ENCODE data around the gene TMUB1.

Gene TMUB1

GRCh38 chr7:151038951-151039849 is 44.1 kb downstream of the TMUB1 start:
- no peak overlapping the region for H3K4me2 ChIP-seq
- no peak overlapping the region for H3K4me3 ChIP-seq (IDR thresholded peaks at IDR 0.05; ENCODE audit: insufficient read depth, low read depth, low read length)
- no peak for TF ChIP-seq CTCF (conservative IDR thresholded peaks at IDR 0.05; ENCODE audit: low read depth, low read length)
- H2AFZ ChIP-seq (ENCODE audit: low read depth): no peak overlapping the region
- no peaks in the 10 kb centered on the region for H4K20me1 ChIP-seq (ENCODE audit: insufficient read depth)
- no peak overlapping the region for H3K9ac ChIP-seq
- H3K27me3 ChIP-seq (ENCODE audit: insufficient read depth, low read depth): no peaks in the 10 kb centered on the region
- no peaks in the 10 kb centered on the region for H3K36me3 ChIP-seq (ENCODE audit: insufficient read depth)
- H3K79me2 ChIP-seq (ENCODE audit: insufficient read depth, low read depth): no peaks in the 10 kb centered on the region
- H3K27ac ChIP-seq: no peak overlapping the region
- peaks cover 12% of the 10 kb centered on the region for H3K4me1 ChIP-seq (ENCODE audit: low read depth, poor library complexity, severe bottlenecking)

- no peak overlapping the region for H3K4me3 ChIP-seq (IDR thresholded peaks at IDR 0.05; ENCODE audit: insufficient read depth, low read depth, low read length)
- H3K4me1 ChIP-seq (ENCODE audit: low read depth, poor library complexity, severe bottlenecking): peaks cover 12% of the 10 kb centered on the region
- no peaks in the 10 kb centered on the region for H3K27me3 ChIP-seq (ENCODE audit: insufficient read depth, low read depth)
- H4K20me1 ChIP-seq (ENCODE audit: insufficient read depth): no peaks in the 10 kb centered on the region
- no peak overlapping the region for H3K27ac ChIP-seq
- no peaks in the 10 kb centered on the region for H3K36me3 ChIP-seq (ENCODE audit: insufficient read depth)
- no peak overlapping the region for H3K4me2 ChIP-seq
- TF ChIP-seq CTCF (conservative IDR thresholded peaks at IDR 0.05; ENCODE audit: low read depth, low read length): no peak
- H2AFZ ChIP-seq (ENCODE audit: low read depth): no peak overlapping the region
- no peaks in the 10 kb centered on the region for H3K79me2 ChIP-seq (ENCODE audit: insufficient read depth, low read depth)
- H3K9ac ChIP-seq: no peak overlapping the region
Measured at GRCh38 chr7:151035902-151036301, 47.4 kb downstream of the TMUB1 start.

GRCh38 chr7:151035026-151035717 is 48.1 kb downstream of the TMUB1 start:
- Histone ChIP-seq H3K4me3 (IDR thresholded peaks at IDR 0.05; ENCODE audit: insufficient read depth, low read depth, low read length) (no peak overlapping the region), H3K36me3 (ENCODE audit: insufficient read depth) (no peaks in the 10 kb centered on the region), H3K79me2 (ENCODE audit: insufficient read depth, low read depth) (no peaks in the 10 kb centered on the region), H4K20me1 (ENCODE audit: insufficient read depth) (no peaks in the 10 kb centered on the region), H3K9ac (no peak overlapping the region), H3K4me1 (ENCODE audit: low read depth, poor library complexity, severe bottlenecking) (peaks cover 13% of the 10 kb centered on the region), H3K4me2 (no peak overlapping the region), H3K27ac (no peak overlapping the region), H2AFZ (ENCODE audit: low read depth) (no peak overlapping the region), H3K27me3 (ENCODE audit: insufficient read depth, low read depth) (no peaks in the 10 kb centered on the region)
- no peak for TF ChIP-seq CTCF (conservative IDR thresholded peaks at IDR 0.05; ENCODE audit: low read depth, low read length)

GRCh38 chr7:151034312-151035025 is 48.8 kb downstream of the TMUB1 start:
- Histone ChIP-seq H4K20me1 (ENCODE audit: insufficient read depth) (no peaks in the 10 kb centered on the region), H3K27ac (no peak overlapping the region), H3K4me1 (ENCODE audit: low read depth, poor library complexity, severe bottlenecking) (peaks cover 16% of the 10 kb centered on the region), H3K79me2 (ENCODE audit: insufficient read depth, low read depth) (0 out of 2 replicates have a peak, but pooled peaks cover 3% of the 10 kb centered on the region), H3K36me3 (ENCODE audit: insufficient read depth) (no peaks in the 10 kb centered on the region), H3K27me3 (ENCODE audit: insufficient read depth, low read depth) (no peaks in the 10 kb centered on the region), H3K9ac (no peak overlapping the region), H3K4me2 (no peak overlapping the region), H3K4me3 (IDR thresholded peaks at IDR 0.05; ENCODE audit: insufficient read depth, low read depth, low read length) (no peak overlapping the region), H2AFZ (ENCODE audit: low read depth) (no peak overlapping the region)
- no peak for TF ChIP-seq CTCF (conservative IDR thresholded peaks at IDR 0.05; ENCODE audit: low read depth, low read length)

All from KMS-11 (cell line).